Gastroesophageal sphincter (tissue), 4 donors: Measurements from ENCODE around the gene TCF4. TPM values are rescaled to one million over a fixed set of nuclear protein-coding genes. Genes with fewer than 3 reads are reported as not detected.

ENCODE experiments used
- ATAC-seq: fragments of 150-250 bp; one replicate; pipeline ENCODE4 v1.9.1; 2016; ENCODE audit warnings: mild to moderate bottlenecking, moderate library complexity
- H3K27ac ChIP-seq, 4 donors: fragments of 200-600 bp; sonication (generic) in 3 of 4; 1 replicate in 3 of 4; 2 replicates in 1 of 4; pipeline ENCODE4 v1.5.1; 2016 to 2019
- H3K27me3 ChIP-seq: fragments of 200-600 bp; sonication (generic); one replicate; pipeline ENCODE4 v1.5.1; 2019
- H3K36me3 ChIP-seq, 2 donors: fragments of 200-600 bp; sonication (generic); one replicate each; pipeline ENCODE4 v1.5.1; 2019; ENCODE audit warnings: control low read depth in 1 of 2
- H3K4me1 ChIP-seq, 3 donors: fragments of 200-600 bp; sonication (generic); 1 replicate in 2 of 3; 2 replicates in 1 of 3; pipeline ENCODE4 v1.5.1; 2016 to 2019; ENCODE audit warnings: control low read depth in 2 of 3
- H3K4me3 ChIP-seq, 2 donors: fragments of 200-600 bp; sonication (generic); one replicate each; pipeline ENCODE4 v1.5.1; 2019; ENCODE audit warnings: mild to moderate bottlenecking in 1 of 2, moderate library complexity in 1 of 2
- H3K9me3 ChIP-seq, 3 donors: fragments of 200-600 bp; sonication (generic); one replicate each; pipeline ENCODE4 v1.5.1; 2017 to 2019; ENCODE audit warnings: control low read depth in 2 of 3
- EP300 ChIP-seq: sonication (generic); formaldehyde crosslinking; IDR thresholded peaks from one replicate; pipeline ENCODE4 v1.6.1; 2017; ENCODE audit warnings: antibody characterized with exemption, mild to moderate bottlenecking
- POLR2A ChIP-seq, 2 donors: fragments of 450-650 bp; IDR thresholded peaks; one replicate each; pipeline ENCODE4 v1.6.1; 2017; ENCODE audit warnings: antibody characterized with exemption in 2 of 2, mild to moderate bottlenecking in 2 of 2, moderate library complexity in 1 of 2
- POLR2AphosphoS5 ChIP-seq: sonication (generic); formaldehyde crosslinking; IDR thresholded peaks from one replicate; pipeline ENCODE4 v1.6.1; 2017; ENCODE audit warnings: antibody characterized with exemption
- WGBS, 2 donors: methylation state at CpG; one replicate each; pipeline ENCODE4 v1.1.5; 2018; ENCODE audit warnings: low coverage in 1 of 2; 5-methylcytosine and 5-hydroxymethylcytosine counted together
- total RNA-seq, 4 donors: library from RNA; depleted of rRNA; stranded (reverse); fragments of >200 nt; gene quantifications; one replicate each; pipeline ENCODE4 v1.1.0, GENCODE V29; 2016
- TF ChIP-seq, protein P1 (sequence below), 4 experiments: fragments of 200-600 bp in 2 of 4; fragments of 450-650 bp in 2 of 4; sonication (generic) in 1 of 4; IDR thresholded peaks; one replicate each; pipeline ENCODE4 v1.5.1; 2017 to 2019; ENCODE audit warnings: antibody characterized with exemption in 4 of 4, mild to moderate bottlenecking in 2 of 4, moderate library complexity in 2 of 4

The TCF4 gene
- total RNA-seq, 4 donors from 2014 or later: 64.1 to 87.6 (median 76.2) TPM

DNA sequence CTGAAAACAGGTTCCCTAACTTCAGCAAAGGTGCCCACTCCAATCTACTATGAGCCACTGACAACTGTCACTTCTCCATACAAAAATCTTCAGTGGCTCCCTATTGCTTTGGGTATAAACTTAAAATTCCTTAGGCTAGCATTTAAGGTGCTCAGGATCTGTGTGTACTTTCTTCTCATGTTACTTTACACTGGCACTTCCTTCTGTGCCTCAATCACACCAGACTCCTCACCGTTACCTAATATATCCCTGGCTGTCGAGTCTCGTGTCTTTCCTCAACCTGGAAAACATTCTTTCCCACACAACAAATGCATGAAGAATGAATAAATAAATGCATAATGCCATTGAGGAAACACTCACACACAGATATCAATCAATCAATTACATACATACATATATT lies 101.1 kb downstream of the TCF4 start:
- Histone ChIP-seq H3K27me3 (no peaks in the 10 kb centered on the region), H3K9me3 (no peaks in the 10 kb centered on the region), H3K27ac (no peak overlapping the region), H3K36me3 (no peaks in the 10 kb centered on the region), H3K4me1 (peaks cover 0 to 9% (median 3%) of the 10 kb centered on the region in 3 donors), H3K4me3 (no peak overlapping the region)
- WGBS, 2 donors: 90 to 98% methylated on average over 3 of the region's 3 CpGs
- no peak for TF ChIP-seq POLR2AphosphoS5
- TF ChIP-seq, protein P1, sequence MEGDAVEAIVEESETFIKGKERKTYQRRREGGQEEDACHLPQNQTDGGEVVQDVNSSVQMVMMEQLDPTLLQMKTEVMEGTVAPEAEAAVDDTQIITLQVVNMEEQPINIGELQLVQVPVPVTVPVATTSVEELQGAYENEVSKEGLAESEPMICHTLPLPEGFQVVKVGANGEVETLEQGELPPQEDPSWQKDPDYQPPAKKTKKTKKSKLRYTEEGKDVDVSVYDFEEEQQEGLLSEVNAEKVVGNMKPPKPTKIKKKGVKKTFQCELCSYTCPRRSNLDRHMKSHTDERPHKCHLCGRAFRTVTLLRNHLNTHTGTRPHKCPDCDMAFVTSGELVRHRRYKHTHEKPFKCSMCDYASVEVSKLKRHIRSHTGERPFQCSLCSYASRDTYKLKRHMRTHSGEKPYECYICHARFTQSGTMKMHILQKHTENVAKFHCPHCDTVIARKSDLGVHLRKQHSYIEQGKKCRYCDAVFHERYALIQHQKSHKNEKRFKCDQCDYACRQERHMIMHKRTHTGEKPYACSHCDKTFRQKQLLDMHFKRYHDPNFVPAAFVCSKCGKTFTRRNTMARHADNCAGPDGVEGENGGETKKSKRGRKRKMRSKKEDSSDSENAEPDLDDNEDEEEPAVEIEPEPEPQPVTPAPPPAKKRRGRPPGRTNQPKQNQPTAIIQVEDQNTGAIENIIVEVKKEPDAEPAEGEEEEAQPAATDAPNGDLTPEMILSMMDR (IDR thresholded peaks at IDR 0.05): no peak
- TF ChIP-seq EP300: no peak
- no peak for TF ChIP-seq POLR2A (IDR thresholded peaks at IDR 0.05)
- no peak for ATAC-seq

DNA sequence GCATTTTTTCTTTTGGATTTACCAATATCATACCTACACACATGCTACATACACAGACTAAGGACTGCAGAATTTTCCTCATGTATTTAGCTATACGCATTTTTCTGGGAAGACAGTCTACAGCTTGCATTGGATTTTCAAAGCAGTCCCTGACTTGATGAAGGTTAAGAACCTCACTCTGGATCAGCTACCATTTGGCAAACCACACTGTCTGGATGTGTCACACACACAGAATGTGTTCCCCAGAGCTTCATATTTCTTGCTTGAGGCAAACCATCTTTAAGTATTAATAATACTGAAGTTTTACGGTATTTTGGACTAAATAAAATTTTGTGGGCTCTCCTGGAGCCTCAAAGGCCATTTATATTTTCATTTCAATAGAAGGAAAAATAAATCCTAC lies 102.3 kb downstream of the TCF4 start:
- no peak overlapping the region for H3K4me3 ChIP-seq
- no peak for TF ChIP-seq POLR2AphosphoS5
- no peak for TF ChIP-seq POLR2A (IDR thresholded peaks at IDR 0.05)
- no peak for TF ChIP-seq EP300
- TF ChIP-seq, protein P1 (IDR thresholded peaks at IDR 0.05): no peak
- WGBS, 2 donors: 69 to 86% methylated on average over 1 to 2 of the region's 2 CpGs
- no peak for ATAC-seq
- no peak overlapping the region for H3K27ac ChIP-seq
- H3K9me3 ChIP-seq: no peaks in the 10 kb centered on the region
- H3K4me1 ChIP-seq: peaks cover 0 to 9% (median 3%) of the 10 kb centered on the region in 3 donors
- H3K27me3 ChIP-seq: no peaks in the 10 kb centered on the region
- no peaks in the 10 kb centered on the region for H3K36me3 ChIP-seq

DNA sequence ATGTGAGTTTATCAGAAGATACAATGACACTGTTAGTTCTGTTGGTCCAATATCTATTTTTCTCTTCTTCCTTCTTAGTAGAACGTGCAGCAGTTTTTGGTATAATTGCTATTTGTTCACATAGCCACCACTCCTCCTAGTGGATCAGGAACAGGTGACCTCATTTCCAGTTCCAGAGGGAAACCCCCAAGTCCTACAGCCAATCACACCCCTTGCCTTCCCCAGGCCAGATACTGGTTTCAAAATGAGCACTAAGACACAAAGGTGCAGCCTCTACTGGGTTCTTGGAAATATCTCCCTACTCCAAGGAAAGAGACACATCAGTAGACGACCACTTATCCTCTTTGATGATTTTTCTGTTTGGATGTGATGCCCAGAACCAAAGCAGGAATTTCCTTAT lies 103.2 kb downstream of the TCF4 start:
- TF ChIP-seq EP300 (no peak), POLR2A (IDR thresholded peaks at IDR 0.05) (no peak), POLR2AphosphoS5 (no peak)
- TF ChIP-seq, protein P1 (IDR thresholded peaks at IDR 0.05): no peak
- Histone ChIP-seq H3K27ac (no peak overlapping the region), H3K4me1 (peaks cover 0 to 9% (median 3%) of the 10 kb centered on the region in 3 donors), H3K9me3 (no peaks in the 10 kb centered on the region), H3K27me3 (no peaks in the 10 kb centered on the region), H3K36me3 (no peaks in the 10 kb centered on the region), H3K4me3 (no peak overlapping the region)
- 88 to 94% methylated on average over 1 to 2 of the region's 2 CpGs for WGBS, 2 donors
- no peak for ATAC-seq

DNA sequence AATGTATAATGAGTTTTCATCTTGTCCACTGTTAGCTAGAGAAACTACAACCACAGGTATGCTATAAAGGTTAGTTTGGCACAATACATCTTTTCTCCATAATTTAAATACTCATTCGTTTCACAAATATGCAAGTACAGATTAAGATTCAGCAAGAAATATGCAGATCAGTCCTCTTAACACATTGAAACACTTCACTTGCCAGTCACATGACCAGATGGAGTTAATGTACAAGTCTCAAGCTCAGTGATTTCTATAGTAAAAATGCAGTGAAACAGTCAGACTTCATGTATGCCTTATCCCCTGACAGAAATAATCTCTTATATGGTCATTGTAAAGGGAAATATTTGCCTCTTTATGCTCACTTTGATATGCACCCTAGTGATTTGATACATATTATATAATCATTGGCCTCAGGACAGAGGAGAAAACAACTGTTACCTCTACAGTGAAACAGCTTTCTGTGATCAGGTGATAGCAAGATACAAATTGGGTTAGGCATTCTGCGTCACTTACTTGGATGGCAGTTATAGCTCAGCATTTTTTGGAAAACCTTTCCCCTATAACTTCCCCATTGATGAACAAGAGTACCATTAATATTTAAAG lies 104.6 kb downstream of the TCF4 start:
- 93% methylated on average over 2 of the region's 2 CpGs for WGBS, 2 donors
- Histone ChIP-seq H3K4me3 (no peak overlapping the region), H3K9me3 (no peaks in the 10 kb centered on the region), H3K27me3 (no peaks in the 10 kb centered on the region), H3K4me1 (peaks cover 0 to 14% (median 3%) of the 10 kb centered on the region in 3 donors), H3K27ac (no peak overlapping the region), H3K36me3 (no peaks in the 10 kb centered on the region)
- ATAC-seq: no peak
- TF ChIP-seq, protein P1 (IDR thresholded peaks at IDR 0.05): no peak
- TF ChIP-seq EP300 (no peak), POLR2A (IDR thresholded peaks at IDR 0.05) (no peak), POLR2AphosphoS5 (no peak)

DNA sequence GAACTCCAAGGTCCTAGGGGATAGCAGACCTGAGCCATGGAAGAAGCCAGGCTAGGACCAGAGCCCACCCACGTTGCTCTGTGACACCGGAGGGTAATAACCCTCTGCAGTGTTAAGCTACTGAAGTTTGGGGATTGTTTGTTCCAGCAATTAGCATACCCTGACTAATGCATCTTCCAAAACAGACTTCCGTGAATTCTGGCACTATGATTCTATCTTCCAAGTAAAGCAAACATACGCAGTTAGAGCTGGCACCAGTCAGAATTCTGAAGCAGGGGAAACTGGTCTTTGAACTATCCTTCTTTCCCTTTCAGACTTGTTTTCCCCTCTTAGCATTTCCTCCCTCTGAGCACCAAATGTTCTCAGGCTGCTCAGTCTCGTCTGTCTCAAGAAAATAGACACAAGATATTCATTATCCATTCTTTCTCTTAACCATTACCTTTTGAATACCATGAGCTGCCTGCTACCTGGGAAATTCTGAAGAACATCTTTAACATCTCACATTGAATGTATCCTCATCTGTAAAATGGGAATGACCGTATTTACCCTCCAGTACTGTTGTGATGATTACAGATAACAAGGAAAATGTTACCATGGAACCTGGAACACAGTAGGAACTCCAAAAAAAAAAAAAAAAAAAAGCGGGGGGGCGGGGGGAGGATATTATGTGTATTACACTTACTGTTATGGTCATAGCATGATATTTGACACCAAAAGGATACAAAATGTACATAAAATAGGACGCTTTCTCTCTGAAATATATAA lies 108.2 kb downstream of the TCF4 start:
- H3K36me3 ChIP-seq: no peaks in the 10 kb centered on the region
- peak overlapping the region in 3 of 4 donors; percentile 33 to 83 (median 35) for H3K27ac ChIP-seq
- H3K4me1 ChIP-seq: peaks cover 0 to 31% (median under 1%) of the 10 kb centered on the region in 3 donors
- WGBS, 2 donors: 76 to 79% methylated on average over 3 to 7 of the region's 9 CpGs
- no peak overlapping the region for H3K4me3 ChIP-seq
- H3K9me3 ChIP-seq: no peaks in the 10 kb centered on the region
- ATAC-seq: no peak
- no peak for TF ChIP-seq POLR2AphosphoS5
- H3K27me3 ChIP-seq: no peaks in the 10 kb centered on the region
